Measurements from ENCODE around the gene INPP1.
"Not testable (repeated sequence)": the region's sequence is repeated elsewhere in the genome, so short reads cannot be mapped to it uniquely, and the experiment has no call there.

- TF ChIP-seq CTCF (conservative IDR thresholded peaks at IDR 0.05 in 1 of 2, IDR thresholded peaks at IDR 0.05 in 1 of 2; ENCODE audit: extremely low read depth in 1 of 2, insufficient read depth in 1 of 2, low read depth in 1 of 2, low read length in 2 of 2); EZH2 (IDR thresholded peaks at IDR 0.05; ENCODE audit: borderline replicate concordance, low read length): not testable (repeated sequence)
These were observed 15.5 kb downstream of the INPP1 start for GRCh38 chr2:190358655-190359448.

Data from mammary epithelial cell (primary cell).